Dendritic cell treated with granulocyte-macrophage colony-stimulating factor and Interleukin-4, amounts not matched to agents 40 ng/mL and 50 ng/mL, for 4 days (primary cell): ENCODE data around the gene SUCLG2.

Experiments
- H3K27ac Mint-ChIP-seq: one replicate; pipeline ENCODE4 v1.8.0; 2022; ENCODE audit warnings: mild to moderate bottlenecking, mixed read lengths
- H3K27me3 Mint-ChIP-seq: one replicate; pipeline ENCODE4 v1.8.0; 2022; ENCODE audit warnings: mild to moderate bottlenecking, mixed read lengths
- H3K36me3 Mint-ChIP-seq: one replicate; pipeline ENCODE4 v1.8.0; 2022; ENCODE audit warnings: low read depth, mixed read lengths
- H3K4me1 Mint-ChIP-seq: one replicate; pipeline ENCODE4 v1.8.0; 2022; ENCODE audit warnings: low read depth, mixed read lengths
- H3K4me3 Mint-ChIP-seq: one replicate; pipeline ENCODE4 v1.8.0; 2022; ENCODE audit warnings: mild to moderate bottlenecking, moderate library complexity, mixed read lengths
- H3K9me3 Mint-ChIP-seq: one replicate; pipeline ENCODE4 v1.8.0; 2022; ENCODE audit warnings: mixed read lengths
- intact Hi-C: fragments of 100-400 bp; cut with micrococcal nuclease; formaldehyde crosslinking; loops from one replicate; pipeline ENCODE4 v1.15.0; 2022

The SUCLG2 gene

DNA sequence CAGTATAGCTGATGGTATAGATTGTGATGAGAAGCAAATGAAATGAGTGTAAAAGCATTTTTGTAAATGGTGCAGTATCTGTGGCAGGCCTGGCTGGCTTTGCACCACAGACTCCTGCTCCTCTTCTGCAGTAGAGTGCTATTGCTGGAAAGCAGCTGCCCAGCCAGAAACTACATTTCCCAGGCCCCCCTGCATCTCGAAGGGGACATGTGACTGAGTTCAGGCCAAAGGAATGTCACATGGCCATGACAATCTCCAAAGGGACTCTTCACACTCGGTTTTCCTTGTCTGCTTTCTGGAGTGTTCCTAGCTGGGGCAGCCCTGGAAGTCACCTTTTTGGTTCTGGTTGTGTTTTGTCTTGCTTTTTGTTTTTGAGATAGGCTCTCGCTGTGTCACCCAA, 277.1 kb downstream of the SUCLG2 start:
- intact Hi-C loops = no loop called here
- no peak overlapping the region for H3K4me3 Mint-ChIP-seq
- H3K27me3 Mint-ChIP-seq = no peaks in the 10 kb centered on the region
- H3K36me3 Mint-ChIP-seq = peaks cover 24% of the 10 kb centered on the region
- H3K4me1 Mint-ChIP-seq = no peaks in the 10 kb centered on the region
- no peak overlapping the region for H3K27ac Mint-ChIP-seq
- H3K9me3 Mint-ChIP-seq = no peaks in the 10 kb centered on the region

DNA sequence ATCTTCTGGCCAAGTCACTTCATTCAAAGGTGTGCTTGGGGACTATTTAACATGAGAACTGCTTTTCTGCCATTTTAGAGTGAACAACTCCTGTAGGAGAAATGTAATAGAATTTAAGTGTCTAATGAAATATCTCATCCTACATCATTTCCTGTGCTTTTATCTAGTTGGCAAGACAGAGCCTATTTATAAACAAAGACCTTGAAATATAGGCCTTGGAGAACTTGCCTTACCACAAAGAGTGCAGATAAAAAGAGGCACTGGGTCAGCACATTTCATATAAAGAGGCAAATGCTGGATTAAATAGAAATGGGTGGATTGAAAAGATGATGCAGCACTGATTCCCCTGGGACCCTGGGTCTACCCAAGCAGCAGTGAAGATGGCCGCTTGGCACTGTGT, 278.0 kb downstream of the SUCLG2 start:
- Mint-ChIP-seq H3K9me3 (no peaks in the 10 kb centered on the region), H3K36me3 (peaks cover 24% of the 10 kb centered on the region), H3K27ac (no peak overlapping the region), H3K4me3 (no peak overlapping the region), H3K4me1 (no peaks in the 10 kb centered on the region), H3K27me3 (no peaks in the 10 kb centered on the region)
- intact Hi-C loops = no loop called here

DNA sequence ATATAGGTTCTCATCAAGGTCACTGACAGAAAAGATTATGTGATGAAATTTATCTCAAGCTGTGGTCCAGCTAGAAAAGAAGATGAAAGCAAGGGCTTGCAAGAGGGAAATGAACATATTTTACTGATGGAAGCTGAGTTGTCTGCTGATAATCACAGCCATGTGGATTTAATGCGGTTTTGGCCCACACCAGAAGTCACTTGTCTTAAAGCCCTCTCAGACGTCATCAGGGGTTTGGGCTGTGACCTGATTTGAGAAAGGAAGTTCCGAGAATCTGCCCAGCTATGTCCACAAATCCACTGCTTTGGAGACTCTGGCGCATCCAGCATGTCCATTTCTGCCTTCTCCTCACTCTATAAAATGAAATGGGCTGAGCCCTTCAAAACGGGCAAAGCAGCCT, 278.4 kb downstream of the SUCLG2 start:
- peaks cover 24% of the 10 kb centered on the region for H3K36me3 Mint-ChIP-seq
- no peaks in the 10 kb centered on the region for H3K4me1 Mint-ChIP-seq
- intact Hi-C loops = no loop called here
- no peaks in the 10 kb centered on the region for H3K27me3 Mint-ChIP-seq
- no peak overlapping the region for H3K27ac Mint-ChIP-seq
- H3K4me3 Mint-ChIP-seq = no peak overlapping the region
- H3K9me3 Mint-ChIP-seq = no peaks in the 10 kb centered on the region

DNA sequence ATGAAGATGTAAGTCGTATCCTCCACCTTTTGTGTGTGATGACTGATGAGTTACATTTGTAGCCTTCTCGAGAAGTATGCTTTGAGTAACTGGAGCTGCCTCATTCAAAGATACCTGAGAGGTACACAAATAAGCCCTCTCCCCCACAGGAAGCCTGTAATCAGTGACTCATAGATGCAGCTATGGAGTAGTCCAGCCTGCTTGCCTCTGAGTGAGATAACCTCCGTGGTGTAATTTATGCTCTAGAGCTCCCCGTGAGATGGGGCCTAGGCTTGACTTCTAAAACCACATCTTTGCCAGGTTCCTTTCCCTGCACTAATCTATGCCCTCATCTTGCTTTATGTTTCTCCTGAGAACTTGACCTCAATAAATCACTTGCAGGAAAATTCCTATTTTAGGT, 291.7 kb downstream of the SUCLG2 start:
- intact Hi-C loops = no loop called here
- no peak overlapping the region for H3K27ac Mint-ChIP-seq
- H3K36me3 Mint-ChIP-seq = no peaks in the 10 kb centered on the region
- no peaks in the 10 kb centered on the region for H3K4me1 Mint-ChIP-seq
- no peak overlapping the region for H3K4me3 Mint-ChIP-seq
- H3K27me3 Mint-ChIP-seq = peaks cover 2% of the 10 kb centered on the region
- no peaks in the 10 kb centered on the region for H3K9me3 Mint-ChIP-seq

DNA sequence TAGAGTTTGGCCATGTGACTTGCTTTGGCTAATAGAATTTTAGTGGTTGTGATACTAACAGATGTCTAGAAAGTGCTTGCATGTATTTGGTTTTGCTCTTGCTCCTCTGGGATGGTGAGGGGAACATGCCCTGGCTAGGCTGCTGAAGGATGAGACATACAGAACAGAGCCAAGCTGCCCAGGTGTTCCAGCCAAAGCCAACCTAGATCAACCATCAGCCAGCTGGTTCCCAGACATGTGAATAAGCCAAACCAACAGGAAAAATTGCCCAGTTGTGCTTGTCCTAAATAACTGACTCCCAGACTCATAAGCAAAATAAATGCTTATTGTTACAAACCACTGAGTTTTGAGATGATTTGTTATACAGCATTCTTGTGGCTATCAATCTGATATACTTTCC, 292.6 kb downstream of the SUCLG2 start:
- Mint-ChIP-seq H3K4me1 (no peaks in the 10 kb centered on the region), H3K4me3 (no peak overlapping the region), H3K9me3 (no peaks in the 10 kb centered on the region), H3K27me3 (peaks cover 2% of the 10 kb centered on the region), H3K36me3 (no peaks in the 10 kb centered on the region), H3K27ac (no peak overlapping the region)
- intact Hi-C loops = no loop called here

DNA sequence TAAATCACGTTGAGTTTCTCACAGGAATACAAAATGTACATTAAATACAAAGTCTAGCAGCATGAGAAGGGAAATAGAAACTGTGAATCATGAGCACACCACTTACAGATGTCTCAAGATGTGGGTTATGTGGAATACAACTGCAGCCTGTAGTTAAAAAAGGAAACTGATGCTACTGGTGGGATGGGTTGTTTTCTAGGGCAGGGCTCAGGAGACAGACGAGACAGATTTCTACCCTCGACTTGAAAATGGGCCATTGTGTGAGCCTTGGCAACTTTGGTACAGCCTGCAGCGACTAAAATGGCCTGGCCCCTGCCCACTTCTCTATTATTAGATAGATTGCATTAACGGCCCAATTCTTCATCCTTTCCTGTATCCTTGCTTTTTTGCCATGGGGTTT, 293.1 kb downstream of the SUCLG2 start:
- H3K36me3 Mint-ChIP-seq = no peaks in the 10 kb centered on the region
- H3K9me3 Mint-ChIP-seq = no peaks in the 10 kb centered on the region
- no peak overlapping the region for H3K27ac Mint-ChIP-seq
- H3K4me1 Mint-ChIP-seq = no peaks in the 10 kb centered on the region
- no peak overlapping the region for H3K4me3 Mint-ChIP-seq
- intact Hi-C loops = no loop called here
- peaks cover 2% of the 10 kb centered on the region for H3K27me3 Mint-ChIP-seq

DNA sequence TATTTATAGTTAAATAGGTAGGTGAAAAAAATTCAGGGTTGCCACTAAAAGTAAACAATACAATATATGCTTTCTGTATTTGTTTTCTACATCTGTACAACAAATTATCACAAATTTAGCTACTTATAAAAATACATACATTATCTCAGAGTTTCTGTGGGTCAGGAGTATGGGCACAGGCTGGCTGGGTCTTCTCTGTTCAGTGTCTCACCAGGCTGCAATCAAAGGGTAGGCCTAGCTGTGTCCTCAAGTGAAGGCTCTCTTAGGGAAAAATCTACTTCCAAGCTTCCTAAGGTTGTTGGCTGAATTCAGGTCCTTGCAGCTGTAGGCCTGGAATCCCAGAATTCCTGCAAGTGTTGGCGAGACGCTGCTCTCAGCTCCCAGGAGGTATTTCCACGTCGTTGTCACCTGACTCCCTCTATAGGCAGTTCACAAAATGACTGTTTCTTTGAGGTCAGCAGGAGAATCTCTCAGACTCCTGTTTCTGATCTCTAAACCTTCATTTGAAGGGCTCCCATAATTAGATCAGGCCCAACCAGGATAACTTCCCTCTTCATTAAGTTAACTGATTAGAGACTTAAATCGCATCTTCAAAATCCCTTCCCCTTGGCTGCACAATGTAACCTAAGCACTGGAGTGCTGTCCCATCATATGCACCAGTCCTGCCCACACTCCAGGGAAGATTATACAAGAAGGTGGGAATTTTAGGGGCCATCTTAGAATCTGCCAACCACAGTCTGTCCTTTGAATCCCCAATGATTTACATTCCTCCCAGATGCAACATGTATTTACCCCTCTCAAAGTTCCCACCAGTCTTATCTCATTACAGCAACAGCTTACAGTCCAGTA, 296.6 kb downstream of the SUCLG2 start:
- H3K4me3 Mint-ChIP-seq = no peak overlapping the region
- H3K9me3 Mint-ChIP-seq = no peaks in the 10 kb centered on the region
- H3K27me3 Mint-ChIP-seq = no peaks in the 10 kb centered on the region
- H3K4me1 Mint-ChIP-seq = no peaks in the 10 kb centered on the region
- H3K27ac Mint-ChIP-seq = no peak overlapping the region
- intact Hi-C loops = loop anchor here (1.0 to 10.0 kb wide), 2 partner anchors 245 to 383 kb away; no protein-coding TSS in a partner anchor
- no peaks in the 10 kb centered on the region for H3K36me3 Mint-ChIP-seq

DNA sequence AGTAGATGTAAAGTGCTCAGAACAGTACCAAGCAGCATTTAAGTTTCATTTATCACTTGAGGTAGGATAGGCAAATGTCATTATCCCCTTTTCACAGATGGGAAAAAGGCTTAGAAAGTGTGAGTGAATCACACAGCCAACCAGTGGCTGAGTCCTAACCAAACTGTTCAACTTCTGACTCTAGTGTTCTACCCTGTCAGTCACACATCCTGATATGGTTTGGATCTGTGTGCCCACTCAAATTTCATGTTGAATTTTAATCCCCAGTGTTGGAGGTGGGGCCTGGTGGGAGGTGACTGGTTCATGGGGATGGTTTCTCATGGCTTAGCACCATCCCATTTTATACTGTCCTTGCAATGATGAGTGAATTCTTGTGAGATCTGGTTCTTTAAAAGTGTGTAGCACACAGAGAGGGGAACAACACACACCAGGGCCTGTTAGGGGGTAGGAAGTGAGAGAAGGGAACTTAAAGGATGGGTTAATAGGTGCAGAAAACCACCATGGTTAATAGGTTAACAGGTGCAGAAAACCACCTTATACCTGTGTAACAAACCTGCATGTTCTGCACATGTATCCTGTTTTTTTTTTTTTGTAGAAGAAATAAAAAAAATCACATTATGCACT, 304.7 kb downstream of the SUCLG2 start:
- peaks cover 13% of the 10 kb centered on the region for H3K9me3 Mint-ChIP-seq
- H3K36me3 Mint-ChIP-seq = no peaks in the 10 kb centered on the region
- H3K27me3 Mint-ChIP-seq = peaks cover 1% of the 10 kb centered on the region
- intact Hi-C loops = loop anchor here (10.0 kb wide), 1 partner anchor 375 kb away; no protein-coding TSS in a partner anchor
- no peak overlapping the region for H3K4me3 Mint-ChIP-seq
- no peaks in the 10 kb centered on the region for H3K4me1 Mint-ChIP-seq
- no peak overlapping the region for H3K27ac Mint-ChIP-seq

DNA sequence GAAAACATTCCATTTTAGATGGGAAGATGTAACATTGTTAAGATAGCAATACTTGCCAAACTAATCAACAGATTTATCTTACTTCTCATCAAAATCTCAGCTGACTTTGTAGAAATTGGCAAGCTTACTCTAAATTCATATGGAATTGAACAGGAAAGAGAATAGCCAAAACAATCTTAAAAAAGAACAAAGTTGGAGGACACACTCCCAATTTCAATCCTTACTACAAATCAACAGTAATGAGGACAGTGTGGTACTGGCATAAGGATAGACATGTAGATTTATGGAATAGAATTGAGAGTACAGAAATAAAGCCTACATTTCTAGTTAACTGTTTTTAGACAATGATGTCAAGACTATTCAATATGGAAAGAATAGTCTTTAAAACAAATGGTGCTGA, 308.3 kb downstream of the SUCLG2 start:
- H3K9me3 Mint-ChIP-seq = peaks cover 31% of the 10 kb centered on the region
- H3K27ac Mint-ChIP-seq = no peak overlapping the region

DNA sequence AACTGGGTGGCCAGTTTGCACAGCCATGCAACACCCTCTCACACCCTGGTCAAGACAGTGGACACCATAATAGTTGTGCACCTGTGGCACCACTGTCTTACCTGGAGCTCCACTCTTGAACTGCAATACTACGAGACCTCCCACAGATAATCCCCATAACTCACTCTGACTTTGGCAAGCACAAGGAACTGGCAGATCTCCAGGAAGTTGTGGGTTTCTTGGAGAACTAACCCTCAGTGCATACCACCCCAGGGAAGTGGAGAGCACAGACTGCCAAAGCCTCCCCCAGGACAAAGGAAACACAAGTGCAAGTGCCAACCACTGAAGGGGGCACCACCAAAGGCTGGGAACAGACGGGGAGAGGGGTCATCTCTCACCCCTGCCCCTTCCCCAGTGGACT, 318.6 kb downstream of the SUCLG2 start:
- H3K27ac Mint-ChIP-seq = no peak overlapping the region
- H3K4me1 Mint-ChIP-seq = no peaks in the 10 kb centered on the region
- no peaks in the 10 kb centered on the region for H3K27me3 Mint-ChIP-seq
- intact Hi-C loops = no loop called here
- H3K36me3 Mint-ChIP-seq = no peaks in the 10 kb centered on the region
- no peak overlapping the region for H3K4me3 Mint-ChIP-seq
- peaks cover 24% of the 10 kb centered on the region for H3K9me3 Mint-ChIP-seq

More for the DNA sequence above, 308.3 kb downstream of the SUCLG2 start:
- intact Hi-C loops = no loop called here
- peaks cover 1% of the 10 kb centered on the region for H3K27me3 Mint-ChIP-seq
- no peaks in the 10 kb centered on the region for H3K36me3 Mint-ChIP-seq
- H3K4me3 Mint-ChIP-seq = no peak overlapping the region
- H3K4me1 Mint-ChIP-seq = no peaks in the 10 kb centered on the region

DNA sequence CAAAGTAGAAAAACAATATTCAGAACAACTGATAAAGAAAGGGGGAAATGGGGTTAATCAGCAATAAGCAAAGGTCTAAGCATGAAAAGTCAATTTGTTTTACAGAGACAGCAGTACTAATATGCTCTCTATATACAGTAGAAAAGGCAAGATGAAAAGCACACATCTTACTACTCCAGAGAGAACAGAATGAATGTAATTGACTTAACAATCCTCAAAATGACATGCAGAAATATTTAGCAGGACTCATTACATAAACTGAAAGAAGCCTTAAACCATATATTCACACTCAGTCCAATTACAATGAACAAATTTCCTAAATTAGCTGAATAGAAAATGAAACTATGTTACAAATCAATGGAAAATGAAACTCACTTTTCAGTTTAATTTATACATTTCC, 319.8 kb downstream of the SUCLG2 start:
- H3K4me3 Mint-ChIP-seq = no peak overlapping the region
- intact Hi-C loops = no loop called here
- peaks cover 17% of the 10 kb centered on the region for H3K9me3 Mint-ChIP-seq
- no peaks in the 10 kb centered on the region for H3K36me3 Mint-ChIP-seq
- H3K4me1 Mint-ChIP-seq = no peaks in the 10 kb centered on the region
- H3K27ac Mint-ChIP-seq = no peak overlapping the region
- H3K27me3 Mint-ChIP-seq = no peaks in the 10 kb centered on the region

DNA sequence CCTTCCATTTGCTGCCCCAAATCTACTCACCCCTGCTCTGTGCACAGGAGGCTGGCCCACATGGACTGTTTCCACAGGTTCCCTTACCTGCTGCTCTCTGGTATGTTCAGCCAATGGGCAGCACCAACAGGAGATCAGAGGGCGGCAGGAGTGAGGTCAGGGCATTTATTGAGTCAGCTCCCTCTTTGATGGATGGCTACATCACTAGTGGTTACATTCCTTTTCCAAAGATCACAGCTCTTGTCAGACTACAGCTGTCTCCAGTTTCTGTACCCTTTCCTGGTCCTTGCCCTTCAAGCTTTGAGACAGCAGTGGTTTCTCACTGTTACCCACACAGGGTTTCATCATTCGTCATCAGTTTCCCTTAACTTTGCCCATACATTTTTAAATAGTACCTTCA, 325.1 kb downstream of the SUCLG2 start:
- Mint-ChIP-seq H3K4me3 (no peak overlapping the region), H3K36me3 (no peaks in the 10 kb centered on the region), H3K9me3 (no peaks in the 10 kb centered on the region), H3K4me1 (no peaks in the 10 kb centered on the region), H3K27me3 (no peaks in the 10 kb centered on the region), H3K27ac (no peak overlapping the region)
- intact Hi-C loops = no loop called here

DNA sequence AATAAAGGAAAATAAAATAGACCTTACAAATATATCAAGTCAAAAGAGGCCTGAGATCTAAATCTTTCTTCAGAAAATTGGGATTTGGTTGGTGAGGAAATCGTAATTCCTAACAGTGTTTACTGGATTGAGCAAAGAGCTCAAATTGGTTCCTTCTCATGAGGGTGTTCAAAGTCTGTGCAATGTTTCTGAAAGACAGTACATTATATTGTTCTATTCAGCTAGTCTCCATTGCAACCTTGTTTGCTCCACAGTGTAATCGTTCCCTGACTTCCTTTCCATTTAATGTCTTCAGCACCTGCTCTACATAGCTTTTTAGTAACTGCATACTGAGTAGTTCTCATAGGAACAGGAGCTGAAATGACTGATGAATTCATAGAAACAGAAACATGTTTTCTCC, 326.8 kb downstream of the SUCLG2 start:
- H3K4me1 Mint-ChIP-seq = no peaks in the 10 kb centered on the region
- intact Hi-C loops = no loop called here

DNA sequence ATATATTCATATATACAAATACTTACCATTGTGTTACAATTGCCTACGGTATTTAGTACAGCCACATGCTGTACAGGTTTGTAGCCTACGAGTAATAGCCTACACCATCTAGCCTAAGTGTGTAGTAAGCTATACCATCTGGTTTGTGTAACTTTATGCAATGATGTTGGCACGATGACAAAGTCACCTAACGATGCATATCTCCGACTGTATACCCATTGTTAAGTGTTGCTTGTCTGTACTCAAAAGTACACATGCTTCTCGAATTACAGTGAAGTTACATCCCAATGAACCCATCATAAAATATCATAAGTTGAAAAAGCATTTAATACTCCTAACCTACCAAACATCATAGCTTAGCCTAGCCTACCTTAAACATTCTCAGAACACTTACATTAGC, 329.2 kb downstream of the SUCLG2 start:
- H3K9me3 Mint-ChIP-seq = no peaks in the 10 kb centered on the region
- H3K4me3 Mint-ChIP-seq = no peak overlapping the region
- H3K36me3 Mint-ChIP-seq = no peaks in the 10 kb centered on the region
- intact Hi-C loops = no loop called here
- no peak overlapping the region for H3K27ac Mint-ChIP-seq
- no peaks in the 10 kb centered on the region for H3K4me1 Mint-ChIP-seq
- no peaks in the 10 kb centered on the region for H3K27me3 Mint-ChIP-seq

More for the DNA sequence above, 326.8 kb downstream of the SUCLG2 start:
- Mint-ChIP-seq H3K27ac (no peak overlapping the region), H3K4me3 (no peak overlapping the region), H3K36me3 (no peaks in the 10 kb centered on the region), H3K9me3 (no peaks in the 10 kb centered on the region), H3K27me3 (no peaks in the 10 kb centered on the region)
